Glomerular visceral epithelial cell (primary cell): Measurements from ENCODE around the gene SLC8A2.

Experiments
- DNase-seq: peaks from one replicate; pipeline ENCODE4 v3.0.0-alpha.2; 2016; ENCODE audit errors: extremely low spot score

Gene SLC8A2

DNA sequence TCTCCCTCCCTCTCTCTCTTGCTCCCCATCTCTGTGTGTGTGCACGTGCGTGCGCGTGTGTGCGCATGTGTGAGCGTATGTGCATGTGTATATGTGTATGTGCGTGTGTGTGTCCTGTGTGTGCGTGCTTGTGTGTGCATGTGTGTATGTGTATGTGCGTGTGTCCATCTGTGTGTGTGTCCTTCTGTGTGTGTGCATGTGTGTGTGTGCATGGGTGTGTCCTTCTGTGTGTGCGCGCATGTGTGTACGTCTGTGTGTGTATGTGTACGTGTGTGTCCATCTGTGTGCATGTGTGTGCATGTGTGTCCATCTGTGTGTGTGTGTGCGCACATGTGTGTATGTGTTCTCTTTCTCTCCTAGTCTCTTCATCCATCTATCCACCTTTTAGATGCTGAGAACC is 12.2 kb downstream of the SLC8A2 start:
- no peak for DNase-seq

- no peak for DNase-seq
Observed at GRCh38 chr19:47458672-47459071, 13.0 kb downstream of the SLC8A2 start.

DNA sequence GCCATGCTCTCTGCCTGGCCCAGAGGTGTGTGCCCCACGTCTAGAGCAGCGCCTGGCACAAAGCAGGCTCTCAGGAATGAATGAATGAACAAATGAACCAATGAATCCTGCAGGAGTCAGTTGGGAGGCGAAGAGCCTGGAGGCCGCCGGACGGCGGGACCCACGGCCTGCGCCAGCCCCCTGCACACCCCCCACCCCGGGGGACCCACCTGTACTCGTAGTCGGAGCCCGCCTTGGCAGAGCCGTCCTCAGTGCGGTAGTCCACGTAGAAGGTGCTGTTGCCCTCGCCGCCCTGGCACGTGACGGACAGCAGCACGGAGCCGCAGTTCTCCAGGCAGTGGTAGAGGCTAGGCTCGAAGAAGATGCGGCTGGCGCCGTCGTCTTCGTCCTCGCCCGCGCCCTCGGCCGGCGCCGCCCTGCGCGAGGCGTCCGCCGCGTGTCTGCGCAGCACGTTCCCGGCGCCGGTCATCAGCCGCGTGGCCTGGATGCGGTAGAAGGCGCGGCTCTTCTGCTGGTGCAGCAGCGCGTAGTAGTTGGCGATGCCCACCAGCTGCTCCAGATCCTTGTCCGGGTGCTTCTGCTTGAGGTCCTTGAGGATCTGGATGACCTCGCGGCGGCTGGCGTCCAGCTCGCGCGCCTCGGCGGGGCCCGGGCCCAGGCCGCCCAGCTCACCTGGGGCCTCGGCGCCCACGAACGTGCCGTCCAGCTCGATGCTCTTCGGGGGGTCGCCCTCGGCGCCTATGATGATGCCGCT is 14.8 kb downstream of the SLC8A2 start:
- no peak for DNase-seq

DNA sequence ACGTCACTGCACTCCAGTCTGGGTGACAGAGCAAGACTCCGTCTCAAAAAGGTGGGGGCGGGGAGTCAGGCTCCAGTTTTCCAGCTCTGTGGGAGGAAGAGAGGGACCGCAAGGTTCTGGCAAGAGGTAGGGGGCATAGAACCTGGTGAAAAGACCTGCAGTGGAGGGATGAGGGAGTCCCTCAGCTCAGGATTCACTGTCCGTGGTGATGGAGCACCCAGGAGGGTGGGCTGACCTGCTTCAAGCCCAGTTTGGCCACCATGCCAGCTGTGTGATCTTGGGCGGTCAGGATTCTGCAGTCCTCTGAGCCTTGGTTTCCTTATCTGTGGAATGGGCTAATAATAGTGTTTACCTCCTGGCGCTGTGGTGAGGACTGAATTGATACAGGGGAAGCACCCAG is 21.2 kb downstream of the SLC8A2 start:
- no peak for DNase-seq

GRCh38 chr19:47448360-47448727 is 23.3 kb downstream of the SLC8A2 start:
- DNase-seq: no peak

GRCh38 chr19:47447470-47448359 is 24.0 kb downstream of the SLC8A2 start:
- peak; percentile 24 for DNase-seq

GRCh38 chr19:47446534-47447469 is 24.9 kb downstream of the SLC8A2 start:
- DNase-seq: no peak

GRCh38 chr19:47445937-47446402 is 25.7 kb downstream of the SLC8A2 start:
- peak; percentile 19 for DNase-seq

GRCh38 chr19:47445527-47445926 is 26.2 kb downstream of the SLC8A2 start:
- no peak for DNase-seq

DNA sequence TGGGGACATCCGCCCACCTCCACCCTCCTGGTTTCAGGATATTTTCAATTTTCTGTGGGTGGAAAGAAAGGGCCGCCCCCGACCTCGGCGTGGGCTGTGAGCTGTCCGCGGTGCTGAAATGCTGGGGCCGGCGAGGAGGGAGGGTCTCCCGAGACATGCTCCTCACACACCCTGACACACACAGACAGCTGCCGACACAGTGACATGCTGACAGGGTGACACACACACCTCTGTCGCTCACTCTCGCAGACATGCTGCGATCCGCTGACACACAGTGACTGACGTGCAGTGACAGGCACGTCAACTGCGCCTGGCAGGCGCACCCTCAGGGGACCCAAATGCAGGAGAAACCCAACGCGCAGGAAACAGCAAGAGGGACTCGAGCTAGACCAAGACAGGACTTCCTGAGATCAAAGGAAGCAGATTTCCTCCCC is 27.3 kb downstream of the SLC8A2 start:
- DNase-seq: no peak

DNA sequence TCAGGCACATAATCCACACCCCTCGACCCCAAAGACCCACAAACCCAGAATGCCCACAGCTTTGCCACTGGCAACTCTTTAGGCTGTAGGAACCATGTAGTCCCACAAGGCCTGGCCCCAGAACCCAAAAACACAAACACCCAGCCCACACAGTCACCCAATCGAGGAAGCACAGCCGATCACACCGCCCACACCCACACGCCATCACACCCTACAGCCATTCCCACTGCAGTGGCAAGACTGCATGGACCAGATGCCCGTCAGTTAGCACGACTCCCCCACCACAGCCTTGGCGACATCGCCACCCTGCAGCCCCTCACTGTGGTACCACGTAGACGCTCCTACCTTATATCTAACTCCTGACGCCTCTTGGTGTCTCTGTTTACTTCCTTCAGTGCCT is 28.4 kb downstream of the SLC8A2 start:
- no peak for DNase-seq

- DNase-seq: no peak
Observed at GRCh38 chr19:47438793-47439220, 32.9 kb downstream of the SLC8A2 start.

GRCh38 chr19:47437500-47437899 is 34.2 kb downstream of the SLC8A2 start:
- DNase-seq: no peak

DNA sequence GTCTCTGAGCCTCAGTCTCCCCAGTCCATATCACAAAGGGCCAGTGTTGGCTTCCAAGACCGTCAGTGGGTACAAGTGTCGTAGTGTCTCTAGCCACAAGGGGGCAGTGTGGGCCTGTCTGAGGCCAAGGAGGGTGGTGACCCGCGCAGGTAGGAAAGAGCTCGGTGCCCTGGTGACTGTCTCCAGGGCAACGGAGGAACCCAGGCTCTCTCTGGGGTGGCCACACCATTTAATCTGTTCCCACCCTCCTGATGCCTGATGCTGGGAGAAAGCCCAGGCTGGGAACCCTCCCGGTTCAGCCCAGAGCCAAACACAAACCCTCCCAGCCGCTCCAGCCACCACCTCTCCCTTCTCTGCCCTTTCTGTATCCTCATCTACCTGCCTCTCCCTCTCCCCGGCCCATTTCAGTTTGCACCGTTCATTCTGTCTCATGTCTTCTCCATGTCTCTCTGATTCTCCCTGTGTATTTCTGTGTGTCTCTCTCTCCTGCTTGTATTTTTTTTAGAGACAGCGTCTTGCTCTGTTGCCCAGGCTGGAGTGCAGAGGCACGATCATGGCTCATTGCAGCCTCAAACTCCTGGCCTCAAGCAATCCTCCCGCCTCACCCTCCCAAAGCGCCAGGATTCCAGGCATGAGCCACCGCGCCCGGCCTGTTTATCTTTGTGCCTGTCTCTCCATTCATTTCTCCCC is 34.8 kb downstream of the SLC8A2 start:
- peak; percentile 68 for DNase-seq

DNA sequence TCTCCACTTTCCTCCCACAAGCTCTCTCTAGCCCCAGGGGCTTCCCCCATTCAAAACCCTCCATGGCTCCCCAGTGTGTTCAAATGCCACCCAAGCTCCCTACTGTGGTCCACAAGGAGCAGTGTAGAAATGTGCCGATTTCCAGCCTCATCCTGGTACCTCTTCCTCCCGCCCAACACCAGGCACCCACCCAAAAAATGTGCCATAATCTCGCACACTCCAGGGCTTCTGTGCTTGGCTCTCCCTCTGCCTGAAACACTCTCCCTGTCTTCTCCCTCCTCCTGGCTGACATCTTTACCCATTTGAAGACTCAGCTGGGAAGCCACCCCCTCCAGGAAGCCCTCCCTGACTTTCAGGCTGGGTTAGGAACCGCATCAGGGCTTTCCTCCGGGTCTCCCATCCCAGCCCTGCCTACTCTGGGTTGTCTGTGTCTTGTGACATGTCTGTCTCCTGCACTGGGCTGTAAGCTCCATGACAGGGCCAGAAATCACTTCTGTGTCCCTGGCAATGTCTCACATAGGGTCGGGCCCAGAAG is 35.7 kb downstream of the SLC8A2 start:
- no peak for DNase-seq

- DNase-seq: no peak
Observed at GRCh38 chr19:47435196-47435595, 36.5 kb downstream of the SLC8A2 start.

DNA sequence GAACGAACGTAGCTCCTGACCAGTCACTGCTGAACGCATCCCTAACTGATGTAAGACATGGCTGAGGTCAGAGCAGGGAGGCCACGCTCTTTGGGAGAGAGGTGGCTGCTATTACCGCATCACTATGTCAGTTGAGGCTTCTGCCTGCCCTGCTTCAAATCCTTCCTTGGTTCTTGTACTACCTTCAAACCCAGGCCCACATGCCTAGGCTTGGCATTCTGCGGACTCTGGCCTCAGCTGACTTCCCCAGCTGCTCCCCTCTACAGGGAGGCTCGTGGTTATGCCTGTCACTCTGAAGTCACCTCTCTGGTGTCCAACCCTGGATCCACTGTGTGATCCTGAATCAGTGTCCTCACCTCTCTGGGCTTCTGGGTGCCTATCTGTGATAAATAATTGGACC is 37.6 kb downstream of the SLC8A2 start:
- no peak for DNase-seq

GRCh38 chr19:47433121-47433520 is 38.6 kb downstream of the SLC8A2 start:
- no peak for DNase-seq

DNA sequence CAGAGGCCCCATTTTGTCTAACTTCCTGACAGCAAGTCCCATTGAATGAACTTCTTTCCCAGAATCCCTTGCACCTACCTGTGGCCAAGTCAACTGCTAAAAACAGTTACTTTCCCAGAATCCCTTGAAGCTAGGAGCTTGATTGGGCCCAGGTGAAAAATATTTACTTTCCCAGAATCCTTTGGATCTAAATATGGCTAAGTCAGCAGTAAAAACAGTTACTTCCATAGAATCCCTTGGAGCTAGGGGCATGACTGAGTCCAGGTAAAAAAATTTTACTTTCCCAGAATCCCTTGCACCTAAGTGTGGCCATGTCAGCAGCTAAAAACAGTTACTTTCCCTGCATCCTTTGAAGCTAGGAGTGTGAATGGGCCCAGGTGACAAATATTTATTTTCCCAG is 39.2 kb downstream of the SLC8A2 start:
- no peak for DNase-seq

GRCh38 chr19:47432091-47432490 is 39.6 kb downstream of the SLC8A2 start:
- no peak for DNase-seq
